Fibroblast of lung (primary cell): ENCODE results near the gene NAIF1. TPM values are rescaled to one million over a fixed set of nuclear protein-coding genes. Genes with fewer than 3 reads are reported as not detected.
"Not testable (repeated sequence)": the region's sequence is repeated elsewhere in the genome, so short reads cannot be mapped to it uniquely, and the experiment has no call there.

ENCODE experiments used
- DNase-seq, 2 donors: peaks; one replicate each; pipeline versions ENCODE4 v3.0.0 to v3.0.0-alpha.2; 2010; ENCODE audit warnings: low read depth in 2 of 2
- H2AFZ ChIP-seq: 2 replicates; pipeline ENCODE4 v1.5.1; 2012; ENCODE audit warnings: low read length, control low read depth, inconsistent platforms
- H3K27ac ChIP-seq: 2 replicates; pipeline ENCODE4 v1.5.1; 2011; ENCODE audit warnings: low read length, control low read depth; ENCODE audit not compliant: insufficient read depth
- H3K27me3 ChIP-seq: 2 replicates; pipeline ENCODE4 v1.5.1; 2011; ENCODE audit warnings: mild to moderate bottlenecking, low read length; ENCODE audit not compliant: control insufficient read depth, insufficient read depth
- H3K36me3 ChIP-seq: 2 replicates; pipeline ENCODE4 v1.5.1; 2011; ENCODE audit warnings: low read length; ENCODE audit not compliant: control insufficient read depth, insufficient read depth
- H3K4me1 ChIP-seq: 2 replicates; pipeline ENCODE4 v1.5.1; 2011; ENCODE audit warnings: low read length; ENCODE audit not compliant: control insufficient read depth, insufficient read depth; ENCODE audit errors: extremely low read depth
- H3K4me2 ChIP-seq: 2 replicates; pipeline ENCODE4 v1.5.1; 2011; ENCODE audit warnings: low read length, control low read depth; ENCODE audit not compliant: insufficient read depth; ENCODE audit errors: extremely low read depth
- H3K4me3 ChIP-seq, 4 experiments: fragments of 200-600 bp in 1 of 4; sonication (generic) in 1 of 4; replicated peaks in 1 of 4; 2 replicates each; pipeline ENCODE4 v1.5.1; 2011 to 2016; ENCODE audit warnings: low read length in 4 of 4, low read depth in 3 of 4, mild to moderate bottlenecking in 3 of 4, control low read depth in 2 of 4, inconsistent platforms in 1 of 4, mixed read lengths in 1 of 4; ENCODE audit not compliant: insufficient read depth in 1 of 4; ENCODE audit errors: control extremely low read depth in 1 of 4
- H3K79me2 ChIP-seq: 2 replicates; pipeline ENCODE4 v1.5.1; 2012; ENCODE audit warnings: mild to moderate bottlenecking, low read length, inconsistent platforms; ENCODE audit not compliant: control insufficient read depth, insufficient read depth
- H3K9ac ChIP-seq: 2 replicates; pipeline ENCODE4 v1.5.1; 2011; ENCODE audit warnings: mild to moderate bottlenecking, low read length, control low read depth; ENCODE audit not compliant: insufficient read depth
- H3K9me3 ChIP-seq: 2 replicates; pipeline ENCODE4 v1.5.1; 2012; ENCODE audit warnings: low read depth, low read length; ENCODE audit not compliant: control insufficient read depth, insufficient read depth
- H4K20me1 ChIP-seq: 2 replicates; pipeline ENCODE4 v1.5.1; 2011; ENCODE audit warnings: low read length; ENCODE audit not compliant: control insufficient read depth, insufficient read depth; ENCODE audit errors: extremely low read depth
- CTCF ChIP-seq, 2 donors: IDR thresholded peaks in 1 of 2; conservative IDR thresholded peaks in 1 of 2; 1 replicate in 1 of 2; 2 replicates in 1 of 2; pipeline ENCODE4 v1.5.1; 2011 to 2012; ENCODE audit warnings: low read length in 2 of 2, control low read depth in 1 of 2, inconsistent platforms in 1 of 2, low read depth in 1 of 2, mild to moderate bottlenecking in 1 of 2
- EZH2 ChIP-seq: IDR thresholded peaks from 2 replicates; pipeline ENCODE4 v1.5.1; 2012; ENCODE audit warnings: low read length, control low read depth, mild to moderate bottlenecking; ENCODE audit errors: missing control alignments
- polyA plus RNA-seq, 2 donors: library from polyadenylated mRNA; depleted of rRNA in 1 of 2; stranded (reverse) in 1 of 2; unstranded in 1 of 2; fragments of >200 nt; gene quantifications; 2 replicates each; pipeline ENCODE4 v1.2.1, GENCODE V29; 2011 to 2012; ENCODE audit warnings: missing spikeins in 1 of 2
- total RNA-seq: library from RNA; depleted of rRNA; stranded (reverse); fragments of >200 nt; gene quantifications from 2 replicates; pipeline ENCODE4 v1.2.1, GENCODE V29; 2014

NAIF1 gene
- total and polyA plus RNA-seq, 2 donors (not counting 1 experiment from before 2014, with no cell fraction given) = 5.5 to 13.2 TPM

- H3K79me2 ChIP-seq = no peaks in the 10 kb centered on the region
- no peak for DNase-seq
- H3K27ac ChIP-seq = no peak overlapping the region
- no peaks in the 10 kb centered on the region for H3K27me3 ChIP-seq
- no peaks in the 10 kb centered on the region for H3K9me3 ChIP-seq
- H3K9ac ChIP-seq = no peak overlapping the region
- H3K36me3 ChIP-seq = no peaks in the 10 kb centered on the region
- no peak overlapping the region for H3K4me3 ChIP-seq
- no peak overlapping the region for H2AFZ ChIP-seq
- H3K4me2 ChIP-seq = no peak overlapping the region
- H4K20me1 ChIP-seq = no peaks in the 10 kb centered on the region
- TF ChIP-seq EZH2 (no peak), CTCF (conservative IDR thresholded peaks at IDR 0.05 in 1 of 2, IDR thresholded peaks at IDR 0.05 in 1 of 2; ENCODE audit: low read depth in 1 of 2, low read length in 2 of 2) (no peak)
- no peaks in the 10 kb centered on the region for H3K4me1 ChIP-seq
Measured at GRCh38 chr9:128026255-128026772, 40.8 kb downstream of the NAIF1 start.

- DNase-seq = no peak
- H3K9ac ChIP-seq = no peak overlapping the region
- no peak overlapping the region for H3K4me3 ChIP-seq
- no peaks in the 10 kb centered on the region for H3K4me1 ChIP-seq
- no peak overlapping the region for H3K27ac ChIP-seq
- no peaks in the 10 kb centered on the region for H3K27me3 ChIP-seq
- TF ChIP-seq EZH2 (no peak), CTCF (conservative IDR thresholded peaks at IDR 0.05 in 1 of 2, IDR thresholded peaks at IDR 0.05 in 1 of 2; ENCODE audit: low read depth in 1 of 2, low read length in 2 of 2) (no peak)
- H3K9me3 ChIP-seq = no peaks in the 10 kb centered on the region
- no peaks in the 10 kb centered on the region for H3K79me2 ChIP-seq
- no peaks in the 10 kb centered on the region for H3K36me3 ChIP-seq
- H4K20me1 ChIP-seq = no peaks in the 10 kb centered on the region
- H2AFZ ChIP-seq = no peak overlapping the region
- no peak overlapping the region for H3K4me2 ChIP-seq
Measured at GRCh38 chr9:128025736-128026135, 41.4 kb downstream of the NAIF1 start.

GRCh38 chr9:128024761-128025308 is 42.3 kb downstream of the NAIF1 start:
- no peak for TF ChIP-seq EZH2
- TF ChIP-seq CTCF (conservative IDR thresholded peaks at IDR 0.05 in 1 of 2, IDR thresholded peaks at IDR 0.05 in 1 of 2; ENCODE audit: low read depth in 1 of 2, low read length in 2 of 2) = no peak
- H3K27ac ChIP-seq = no peak overlapping the region
- no peaks in the 10 kb centered on the region for H3K4me1 ChIP-seq

GRCh38 chr9:128023671-128024070 is 43.4 kb downstream of the NAIF1 start:
- not testable (repeated sequence) for H3K27ac ChIP-seq

More at GRCh38 chr9:128024761-128025308, 42.3 kb downstream of the NAIF1 start:
- Histone ChIP-seq H3K36me3 (no peaks in the 10 kb centered on the region), H3K79me2 (no peaks in the 10 kb centered on the region), H4K20me1 (no peaks in the 10 kb centered on the region), H3K4me2 (no peak overlapping the region), H3K9me3 (no peaks in the 10 kb centered on the region), H2AFZ (no peak overlapping the region), H3K27me3 (no peaks in the 10 kb centered on the region), H3K4me3 (no peak overlapping the region), H3K9ac (no peak overlapping the region)
- DNase-seq = no peak

More at GRCh38 chr9:128023671-128024070, 43.4 kb downstream of the NAIF1 start:
- not testable (repeated sequence) for H3K27me3 ChIP-seq, H3K4me3 ChIP-seq, H2AFZ ChIP-seq, H3K36me3 ChIP-seq, H3K79me2 ChIP-seq, H3K9ac ChIP-seq, H4K20me1 ChIP-seq, H3K4me1 ChIP-seq, H3K9me3 ChIP-seq, DNase-seq, H3K4me2 ChIP-seq
